ENCODE results near the gene NEURL1.

The NEURL1 gene

GRCh38 chr10:103564776-103565520, 71.4 kb downstream of the NEURL1 start:
- peak; percentile 33 for DNase-seq (ENCODE audit: low spot score)

GRCh38 chr10:103566536-103566935, 73.0 kb downstream of the NEURL1 start:
- no peak for DNase-seq (ENCODE audit: low spot score)

DNA sequence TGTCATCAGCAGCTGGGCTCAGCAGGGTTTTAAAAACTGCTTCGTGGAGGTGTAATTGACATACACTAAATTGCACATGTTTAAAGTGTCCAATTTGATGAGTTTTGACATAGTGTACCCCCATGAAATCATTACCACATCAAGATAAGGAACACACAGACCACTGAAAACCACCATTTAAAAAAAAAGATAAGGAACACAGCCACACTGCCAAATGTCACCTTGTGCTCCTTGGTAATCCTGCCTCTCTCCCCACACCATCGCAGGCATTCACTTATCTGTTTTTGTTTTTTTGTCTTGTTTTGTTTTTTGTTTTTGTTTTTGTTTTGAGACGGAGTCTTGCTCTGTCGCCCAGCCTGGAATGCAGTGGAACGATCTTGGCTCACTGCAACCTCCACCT, 75.0 kb downstream of the NEURL1 start:
- no peak for DNase-seq (ENCODE audit: low spot score)

DNA sequence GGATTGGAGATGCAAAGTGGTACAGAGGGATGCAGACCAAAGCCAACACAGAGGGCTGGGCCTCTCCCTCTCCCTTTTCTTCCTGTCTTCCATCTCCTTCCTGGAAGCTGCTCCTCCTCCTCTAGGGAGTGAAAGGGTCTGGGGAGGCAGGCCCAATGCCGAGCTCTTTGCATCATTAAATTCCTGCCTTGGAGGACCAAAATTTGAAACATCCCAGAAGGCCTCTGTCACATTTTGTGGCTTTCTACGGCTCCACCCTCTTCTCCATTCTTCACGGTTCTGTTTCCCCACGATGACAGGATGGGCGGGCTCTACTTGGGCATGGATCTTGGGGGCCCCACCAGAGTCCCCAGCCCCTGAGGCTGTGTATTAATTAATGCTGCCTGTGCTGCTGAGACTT, 76.4 kb downstream of the NEURL1 start:
- no peak for DNase-seq (ENCODE audit: low spot score)

DNA sequence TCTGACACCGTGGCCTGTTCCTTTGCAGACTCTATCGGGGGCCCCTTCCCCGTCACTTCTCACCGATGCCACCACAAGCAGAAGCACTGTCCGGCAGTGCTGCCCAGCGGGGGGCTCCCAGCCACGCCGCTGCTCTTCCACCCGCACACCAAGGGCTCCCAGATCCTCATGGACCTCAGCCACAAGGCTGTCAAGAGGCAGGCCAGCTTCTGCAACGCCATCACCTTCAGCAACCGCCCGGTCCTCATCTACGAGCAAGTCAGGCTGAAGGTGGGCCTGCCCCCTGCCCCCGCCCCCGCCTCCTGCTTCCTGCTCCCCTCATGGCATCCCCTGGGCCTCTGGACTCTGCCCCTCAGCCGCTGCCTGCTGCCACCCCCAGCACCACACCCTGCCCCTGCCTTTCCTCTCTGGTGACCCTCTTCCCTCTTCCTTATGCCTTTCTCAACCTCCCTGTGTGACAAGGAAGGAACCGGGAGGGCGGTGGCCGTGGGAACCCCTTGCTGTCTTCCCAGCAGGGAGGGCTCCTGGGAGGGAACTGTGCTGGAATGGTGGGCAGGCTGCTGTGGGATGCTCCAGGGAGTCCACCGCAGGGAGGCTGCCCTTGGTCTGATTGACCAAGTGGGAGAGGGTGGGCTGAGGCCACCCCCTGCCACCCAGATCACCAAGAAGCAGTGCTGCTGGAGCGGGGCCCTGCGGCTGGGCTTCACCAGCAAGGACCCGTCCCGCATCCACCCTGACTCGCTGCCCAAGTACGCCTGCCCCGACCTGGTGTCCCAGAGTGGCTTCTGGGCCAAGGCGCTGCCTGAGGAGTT, 77.5 kb downstream of the NEURL1 start:
- no peak for DNase-seq (ENCODE audit: low spot score)

DNA sequence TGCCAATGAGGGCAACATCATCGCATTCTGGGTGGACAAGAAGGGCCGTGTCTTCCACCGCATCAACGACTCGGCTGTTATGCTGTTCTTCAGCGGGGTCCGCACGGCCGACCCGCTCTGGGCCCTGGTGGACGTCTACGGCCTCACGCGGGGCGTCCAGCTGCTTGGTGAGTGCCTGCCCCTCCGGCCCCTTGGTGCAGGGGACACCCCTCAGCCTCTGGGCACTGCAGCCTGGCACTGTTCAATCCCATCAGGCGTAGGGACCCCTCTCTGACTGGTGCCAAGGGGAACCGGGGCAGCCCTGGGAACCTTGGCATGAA, 78.1 kb downstream of the NEURL1 start:
- DNase-seq (ENCODE audit: low spot score): no peak

GRCh38 chr10:103572347-103573204, 79.1 kb downstream of the NEURL1 start:
- DNase-seq (ENCODE audit: low spot score): no peak

- DNase-seq (ENCODE audit: low spot score): no peak
Measured at GRCh38 chr10:103573205-103573487, 79.6 kb downstream of the NEURL1 start.

DNA sequence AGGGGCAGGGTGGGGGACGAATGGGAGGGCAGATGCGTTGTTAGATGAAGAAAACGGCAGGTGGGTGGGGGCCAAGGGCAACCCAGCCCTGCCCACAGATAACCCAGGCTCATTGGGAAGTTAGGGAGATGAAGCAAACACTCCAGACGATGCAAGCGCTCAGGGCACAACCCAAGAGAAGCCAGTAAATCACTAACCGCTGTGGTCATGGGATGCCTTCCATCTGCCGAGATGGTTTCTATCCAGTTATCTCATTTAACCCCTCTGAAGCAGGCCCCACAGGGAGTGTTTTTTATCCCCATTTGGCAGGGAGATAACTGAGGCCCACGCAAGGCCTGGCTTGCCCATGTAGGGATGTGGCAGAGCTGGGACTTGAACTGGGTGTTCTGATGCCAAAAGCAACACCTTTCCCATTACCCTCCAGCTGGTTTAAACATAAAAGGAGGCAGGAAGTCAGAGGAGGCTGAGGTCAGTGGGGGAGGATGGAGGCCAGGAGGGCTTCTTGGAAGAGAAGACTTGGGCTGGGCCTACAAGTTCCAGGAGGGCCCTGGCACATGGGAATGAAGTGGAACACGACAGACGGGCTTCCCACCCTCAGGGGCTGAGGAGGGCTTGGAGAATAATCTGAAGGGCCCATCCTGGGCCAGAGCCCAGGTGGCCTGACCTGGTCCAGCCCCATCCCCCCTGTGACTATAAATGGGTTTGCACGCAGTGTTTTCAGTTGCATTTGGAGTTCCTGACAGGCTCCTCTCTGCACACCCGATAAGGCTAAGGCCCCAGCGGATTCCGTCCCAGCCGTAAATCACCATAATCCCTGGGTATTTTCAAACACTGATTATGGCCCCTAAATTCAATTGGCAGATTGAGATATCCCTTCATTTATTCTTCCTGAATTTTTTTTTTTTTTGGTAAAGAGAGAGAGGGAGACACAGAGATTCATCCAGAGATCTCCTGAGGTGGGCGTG, 80.9 kb downstream of the NEURL1 start:
- DNase-seq (ENCODE audit: low spot score): no peak

DNA sequence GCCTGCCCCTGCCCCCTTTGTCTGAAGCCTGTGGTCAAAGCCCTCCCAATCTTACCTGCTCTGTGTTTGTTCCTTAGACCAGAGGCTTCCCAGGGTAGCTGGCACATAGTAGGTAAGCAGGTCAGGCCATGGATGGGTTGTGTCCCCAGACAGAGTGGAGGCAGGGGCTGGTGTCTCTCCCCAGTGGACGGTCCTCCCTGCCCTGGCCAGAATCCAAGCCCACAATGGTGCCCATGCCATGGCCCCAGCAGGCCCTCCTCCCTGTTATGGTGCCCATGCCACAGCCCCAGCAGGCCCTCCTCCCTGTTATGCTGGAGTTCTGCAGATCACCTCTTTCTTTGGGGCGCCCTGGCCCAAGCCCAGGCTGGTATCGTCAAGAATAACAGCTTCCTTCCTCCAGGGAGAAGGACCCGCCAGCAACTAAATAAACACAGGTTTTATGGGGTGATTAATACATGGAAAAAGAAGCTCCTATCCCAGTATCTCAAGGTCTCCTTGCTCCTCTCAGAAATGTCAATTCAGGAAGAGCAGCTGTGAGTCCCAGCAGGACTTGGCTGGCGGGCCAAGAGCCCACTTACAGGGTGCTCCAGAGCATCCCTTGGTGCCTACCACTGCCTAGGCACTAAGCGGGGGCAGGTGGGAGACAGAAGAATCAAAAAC, 82.0 kb downstream of the NEURL1 start:
- DNase-seq (ENCODE audit: low spot score): no peak

DNA sequence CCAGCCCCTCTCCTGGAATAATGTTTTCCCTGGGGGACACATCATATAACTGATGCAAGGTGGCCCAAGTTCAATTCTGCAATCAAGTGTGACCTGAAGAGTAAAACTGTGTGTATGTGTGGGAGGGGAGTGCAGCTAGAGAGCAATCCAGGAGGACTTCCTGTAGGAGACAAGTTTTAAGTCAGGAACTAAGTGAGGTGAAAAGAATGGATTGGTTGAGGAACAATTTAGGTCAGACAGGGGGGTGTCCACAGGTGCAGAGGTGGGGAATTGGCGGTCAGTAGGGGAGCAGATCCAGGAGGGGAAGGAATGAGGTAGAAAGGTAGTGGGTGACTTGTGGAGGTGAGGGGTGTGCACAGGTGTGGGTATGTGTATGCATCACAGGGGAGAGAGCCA, 82.6 kb downstream of the NEURL1 start:
- DNase-seq (ENCODE audit: low spot score): no peak

DNA sequence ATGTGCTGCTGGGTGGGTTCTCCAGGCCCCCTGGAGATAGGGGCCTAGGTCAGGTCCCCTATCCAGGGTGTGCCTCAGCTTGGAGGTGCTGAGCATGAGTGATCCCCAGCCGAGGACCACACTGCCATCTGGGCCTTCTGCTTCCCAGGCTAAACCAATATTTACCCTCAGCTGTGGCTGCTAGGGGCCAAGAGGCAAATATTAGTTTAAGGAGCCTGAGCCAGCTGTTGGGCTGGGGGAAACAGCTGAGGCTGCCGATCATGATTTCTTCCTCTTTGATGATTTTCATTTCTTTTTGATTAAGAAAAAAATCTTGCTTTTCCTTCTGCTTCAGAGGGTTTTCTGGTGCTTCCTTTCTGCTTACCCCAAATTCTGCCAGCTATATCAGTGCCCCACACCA, 83.4 kb downstream of the NEURL1 start:
- no peak for DNase-seq (ENCODE audit: low spot score)

DNA sequence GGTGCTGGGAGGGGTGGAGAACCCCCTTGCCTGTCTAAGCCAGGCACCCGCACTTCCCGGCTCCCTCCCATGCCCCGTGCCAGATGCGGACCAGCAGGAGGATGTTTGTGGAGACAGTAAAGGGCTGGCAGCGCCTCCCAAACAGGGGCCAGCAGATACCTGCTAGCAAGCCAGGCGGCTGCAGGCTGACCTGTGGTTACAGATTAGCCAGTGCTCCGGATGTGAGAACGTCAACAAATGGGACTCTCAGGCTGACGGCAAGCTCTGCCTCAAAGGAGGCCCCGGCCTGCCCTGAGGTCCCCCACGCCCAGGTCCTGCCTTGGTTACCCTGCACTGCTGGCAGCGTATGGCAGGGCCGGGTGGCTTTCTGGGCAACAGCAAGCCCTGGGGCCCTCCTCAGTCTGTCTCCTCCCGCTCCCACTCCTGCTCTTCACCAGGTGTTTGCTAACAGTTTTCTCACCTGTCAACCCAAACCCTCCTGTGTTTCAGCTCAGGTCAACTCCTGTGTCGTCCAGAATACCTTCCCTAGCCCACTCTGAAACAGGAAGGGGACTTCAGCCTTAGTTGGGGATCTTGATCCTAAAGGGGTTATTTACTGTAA, 85.4 kb downstream of the NEURL1 start:
- DNase-seq (ENCODE audit: low spot score): no peak

- no peak for DNase-seq (ENCODE audit: low spot score)
Measured at GRCh38 chr10:103580011-103580410, 86.5 kb downstream of the NEURL1 start.

DNA sequence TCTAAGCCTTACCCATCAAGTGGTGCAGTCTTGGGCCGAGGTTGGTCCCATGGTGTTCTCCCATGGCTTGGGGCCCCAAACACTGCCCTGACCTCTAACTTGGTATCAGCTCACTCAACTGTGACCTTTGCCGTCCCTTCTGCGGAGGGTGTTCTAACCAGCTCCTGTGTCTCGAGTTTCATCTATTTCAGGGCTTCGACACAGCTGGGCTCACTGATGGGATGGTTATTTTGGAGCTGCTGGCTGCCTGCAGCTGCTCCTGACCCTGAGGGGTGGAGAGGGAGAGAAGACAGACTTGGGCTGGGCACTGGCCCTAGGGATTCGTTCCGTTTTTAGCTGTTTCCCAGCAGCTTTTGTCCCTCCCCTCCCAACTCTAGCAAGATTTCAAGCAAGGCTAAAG, 86.9 kb downstream of the NEURL1 start:
- DNase-seq (ENCODE audit: low spot score): no peak

GRCh38 chr10:103581499-103581898, 88.0 kb downstream of the NEURL1 start:
- DNase-seq (ENCODE audit: low spot score): no peak

DNA sequence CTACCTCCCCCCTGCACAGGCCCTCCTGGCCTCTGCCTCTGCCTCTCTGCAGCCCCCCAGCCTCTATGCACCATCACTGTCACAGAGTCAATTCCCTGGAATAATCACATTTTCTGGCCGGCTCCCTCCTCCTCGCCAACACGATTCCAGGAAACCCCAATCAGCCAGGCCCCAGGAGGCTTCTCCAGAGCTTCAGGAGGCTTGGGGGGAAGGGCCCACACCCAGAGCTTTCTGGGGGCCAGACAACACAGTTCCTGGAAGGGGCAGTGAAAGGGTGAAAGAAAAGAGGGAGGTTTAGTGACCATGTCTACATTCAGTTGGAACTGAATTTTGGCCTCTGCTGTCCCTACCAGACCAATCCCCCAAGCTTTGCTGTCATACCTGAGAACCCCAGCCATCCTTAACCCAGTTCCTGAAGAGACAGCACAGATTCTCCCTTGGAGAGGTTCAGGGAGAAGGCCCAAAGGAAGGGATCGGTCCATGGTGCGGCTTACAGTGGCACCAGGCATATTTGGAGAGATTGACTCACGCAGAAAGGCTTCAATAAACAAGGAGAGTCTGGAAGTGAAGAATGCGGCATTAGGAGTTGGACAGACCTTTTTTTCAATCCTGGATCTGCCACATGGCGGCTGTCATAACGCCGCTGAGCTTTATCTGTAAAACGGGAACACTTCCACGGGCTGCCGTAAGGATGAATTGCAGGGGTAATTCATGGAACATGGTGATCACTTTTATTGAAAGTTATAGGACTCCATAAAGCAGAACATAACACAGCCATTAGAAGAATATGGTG, 89.0 kb downstream of the NEURL1 start:
- no peak for DNase-seq (ENCODE audit: low spot score)

DNA sequence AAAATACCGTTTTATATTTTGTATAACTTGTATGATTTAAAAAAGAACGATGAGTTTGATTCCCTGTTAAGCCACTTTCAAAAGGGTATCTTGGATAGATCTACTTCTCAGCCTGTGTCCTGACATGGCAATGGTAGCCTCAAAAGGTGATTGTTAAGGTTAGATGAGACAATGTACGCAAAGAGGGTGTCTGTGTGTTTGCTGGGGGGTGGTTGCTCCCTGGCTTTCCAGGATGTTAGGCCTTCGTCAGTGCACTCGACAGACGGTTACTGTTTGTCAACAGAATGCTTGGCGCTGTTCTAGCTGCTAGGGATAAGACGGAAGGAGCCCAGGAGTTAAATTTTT, 90.3 kb downstream of the NEURL1 start:
- no peak for DNase-seq (ENCODE audit: low spot score)

DNA sequence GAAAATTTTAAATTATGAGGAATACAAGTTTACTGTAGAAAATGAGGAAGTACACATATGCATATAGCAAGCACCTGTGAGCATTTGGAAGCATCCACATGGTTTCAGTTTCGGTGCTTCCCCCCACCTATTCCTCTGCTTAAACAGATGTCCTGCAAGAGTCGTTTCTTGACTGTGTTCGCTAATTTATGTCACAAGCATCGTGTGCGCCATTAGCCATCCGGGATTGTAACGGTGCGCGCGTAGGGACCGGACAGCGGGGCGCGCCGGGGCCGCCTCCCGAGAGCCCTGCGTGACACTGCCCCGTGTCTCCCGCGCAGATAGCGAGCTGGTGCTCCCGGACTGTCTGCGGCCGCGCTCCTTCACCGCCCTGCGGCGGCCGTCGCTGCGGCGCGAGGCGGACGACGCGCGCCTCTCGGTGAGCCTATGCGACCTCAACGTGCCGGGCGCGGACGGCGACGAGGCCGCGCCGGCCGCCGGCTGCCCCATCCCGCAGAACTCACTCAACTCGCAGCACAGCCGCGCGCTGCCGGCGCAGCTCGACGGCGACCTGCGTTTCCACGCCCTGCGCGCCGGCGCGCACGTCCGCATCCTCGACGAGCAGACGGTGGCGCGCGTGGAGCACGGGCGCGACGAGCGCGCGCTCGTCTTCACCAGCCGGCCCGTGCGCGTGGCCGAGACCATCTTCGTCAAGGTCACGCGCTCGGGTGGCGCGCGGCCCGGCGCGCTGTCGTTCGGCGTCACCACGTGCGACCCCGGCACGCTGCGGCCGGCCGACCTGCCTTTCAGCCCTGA, 90.9 kb downstream of the NEURL1 start:
- DNase-seq (ENCODE audit: low spot score): no peak

Measured in hematopoietic multipotent progenitor cell treated with erythropoietin and hydrocortisone succinate and interleukin-3 and kit ligand, for 17 days (in vitro differentiated cells).